ENCODE data around the gene LAMA5.

Gene LAMA5

DNA sequence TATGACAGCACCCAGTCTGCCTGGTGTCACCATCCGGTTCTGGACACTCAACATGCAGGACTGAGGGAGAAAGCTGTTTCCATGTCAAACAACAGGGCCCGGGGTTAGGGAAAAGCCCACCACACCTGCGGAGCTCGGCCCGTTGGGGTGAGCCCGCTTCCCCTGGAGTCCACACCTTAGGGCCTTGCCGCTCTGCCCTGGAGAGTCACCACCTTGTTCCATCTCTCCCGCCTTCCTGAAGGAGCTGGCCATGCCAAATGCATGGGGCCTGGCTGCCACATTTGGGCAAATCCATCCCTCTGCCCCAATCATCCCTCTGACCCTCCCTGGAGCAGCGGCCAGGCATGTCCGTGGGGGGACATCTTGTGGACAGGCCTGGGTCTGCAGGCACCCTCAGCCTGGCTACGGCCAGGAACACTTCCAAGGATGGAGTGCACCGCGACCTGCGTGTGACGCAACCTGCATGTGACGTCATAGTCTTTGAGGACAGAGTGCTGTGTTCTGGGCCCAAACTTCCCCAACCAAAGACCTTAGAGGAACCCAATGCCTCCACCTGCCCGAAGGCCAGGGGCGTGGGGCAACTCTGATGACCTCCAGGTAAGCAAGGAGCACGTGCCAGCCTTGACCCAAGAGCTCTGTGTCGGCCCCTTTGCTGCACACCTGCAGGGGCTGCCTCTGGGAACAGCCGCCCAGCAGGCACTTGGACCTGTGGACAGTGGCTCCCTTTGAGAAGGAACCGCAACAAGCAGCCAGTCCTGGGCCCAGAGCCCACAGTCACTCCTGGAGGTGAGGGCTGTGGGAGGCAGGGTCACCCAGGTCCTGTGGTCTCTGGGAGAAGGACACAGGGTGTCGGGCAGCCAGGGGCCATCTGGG lies 38.2 kb upstream of the LAMA5 start:
- peak in 29 of 58 donors; percentile 5 to 61 (median 23) for DNase-seq

DNA sequence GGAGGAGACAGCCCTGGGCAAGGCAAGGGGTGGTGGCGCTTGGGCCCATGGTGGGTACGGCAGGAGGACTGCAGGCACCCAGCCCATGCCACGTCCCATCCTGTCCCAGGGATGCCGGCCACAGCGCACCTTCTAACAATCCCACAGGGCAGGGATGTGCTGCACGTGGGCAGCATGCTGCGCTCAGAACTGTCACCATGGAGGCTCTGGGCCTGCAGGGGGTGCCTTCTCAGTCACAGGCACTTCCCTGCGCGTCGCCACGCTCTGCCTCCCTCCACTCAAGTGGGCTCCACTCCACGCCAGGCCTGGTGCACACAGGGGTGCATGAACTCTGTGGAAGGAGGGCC lies 37.6 kb upstream of the LAMA5 start:
- DNase-seq = no peak

DNA sequence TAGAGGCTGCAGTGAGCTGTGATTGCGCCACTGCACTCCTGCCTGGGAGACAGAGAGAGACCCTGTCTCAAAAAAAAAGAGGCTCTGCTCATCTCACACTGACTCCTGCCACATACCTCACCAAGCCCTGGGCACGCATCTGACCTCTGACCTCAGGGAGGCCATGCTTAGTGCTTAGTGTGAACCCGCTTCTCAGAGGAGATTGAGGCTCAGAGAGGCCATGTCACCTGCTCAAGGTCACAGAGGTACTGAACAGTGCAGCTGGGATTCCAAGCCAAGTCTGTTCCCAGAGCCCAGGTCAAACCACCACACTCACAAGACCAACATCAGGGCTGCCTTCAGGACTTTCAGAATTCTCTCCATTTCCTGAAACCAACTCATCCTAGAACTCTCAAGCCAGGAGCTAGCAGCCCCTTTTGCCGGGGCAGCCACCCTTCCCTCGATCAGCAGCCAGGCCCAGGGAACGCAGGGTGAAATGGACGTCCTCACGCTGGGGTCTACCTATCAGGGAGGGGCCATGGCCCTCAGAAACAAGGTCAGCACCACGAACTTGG lies 37.1 kb upstream of the LAMA5 start:
- no peak for DNase-seq

DNA sequence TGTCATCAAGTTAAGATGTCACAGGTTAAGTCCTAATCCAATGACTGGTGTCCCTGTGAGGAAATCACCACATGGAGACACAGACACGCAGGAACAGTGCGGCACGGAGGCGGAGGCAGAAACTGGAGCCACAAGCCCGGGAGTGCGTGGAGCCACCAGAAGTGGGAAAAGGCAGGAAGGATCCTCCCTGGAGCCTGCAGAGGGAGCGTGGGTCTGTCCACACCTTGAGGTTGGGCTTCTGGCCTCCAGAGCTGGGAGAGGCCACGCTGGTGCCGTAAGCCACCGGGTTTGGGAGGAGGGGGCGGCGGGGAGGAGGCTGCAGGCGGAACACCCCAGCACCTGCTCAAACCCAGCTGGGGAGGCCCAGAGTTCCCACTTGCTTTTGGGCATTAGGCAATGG lies 36.2 kb upstream of the LAMA5 start:
- no peak for DNase-seq

DNA sequence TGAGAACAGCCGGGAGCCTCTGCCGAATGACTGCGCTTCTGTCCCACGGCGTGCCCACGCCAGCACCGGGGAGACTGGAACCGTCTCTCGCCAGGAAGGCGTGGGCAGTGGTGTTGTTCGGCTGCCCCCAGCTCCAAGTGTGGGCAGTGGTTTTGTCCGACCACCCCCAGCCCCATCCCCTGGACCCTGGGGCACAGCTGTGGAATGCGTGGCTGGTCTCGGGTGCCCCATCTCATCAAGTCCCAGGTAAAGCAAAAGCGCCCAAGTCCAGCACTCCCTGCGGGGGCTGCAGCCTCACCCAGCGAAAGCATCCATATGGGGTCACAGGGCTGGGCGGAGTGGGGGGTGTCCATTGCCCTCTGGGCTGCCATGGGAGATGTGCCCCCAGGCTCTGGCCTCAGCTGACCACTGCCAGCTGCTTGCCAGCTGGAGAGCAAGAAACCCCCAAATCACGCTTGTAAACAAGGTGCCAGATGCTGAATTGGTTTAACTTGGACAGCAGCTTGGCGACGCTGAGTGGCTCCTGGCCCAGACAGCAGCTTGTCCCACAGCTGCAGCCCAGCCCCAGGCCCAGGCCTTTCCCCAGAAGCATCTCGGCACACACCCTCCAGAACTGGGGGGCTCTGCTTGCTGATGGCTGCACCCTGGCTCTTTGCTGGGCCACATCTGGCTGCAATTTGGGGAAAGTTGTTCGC lies 35.5 kb upstream of the LAMA5 start:
- DNase-seq = no peak

DNA sequence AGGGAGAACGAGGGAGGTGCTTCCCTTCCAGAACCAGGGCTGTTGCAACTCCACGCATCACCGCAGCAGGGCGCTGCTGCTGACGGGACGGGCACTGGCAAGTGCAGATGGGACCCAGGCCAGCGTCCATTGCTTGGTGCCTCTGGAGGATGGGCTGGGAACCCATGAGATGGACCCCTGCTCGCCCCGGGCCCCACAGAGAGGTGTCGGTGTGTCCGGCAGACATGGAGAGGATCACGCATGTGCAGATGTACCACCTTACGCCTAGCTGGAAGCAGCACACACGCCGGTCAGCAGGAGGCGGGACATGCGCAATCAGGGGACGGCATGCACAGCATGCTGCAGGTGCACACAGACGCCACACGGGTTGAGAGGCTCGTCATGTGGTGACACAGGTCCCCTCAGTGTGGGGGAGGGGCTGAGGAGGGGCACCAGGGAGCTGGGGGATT lies 34.2 kb upstream of the LAMA5 start:
- no peak for DNase-seq

DNA sequence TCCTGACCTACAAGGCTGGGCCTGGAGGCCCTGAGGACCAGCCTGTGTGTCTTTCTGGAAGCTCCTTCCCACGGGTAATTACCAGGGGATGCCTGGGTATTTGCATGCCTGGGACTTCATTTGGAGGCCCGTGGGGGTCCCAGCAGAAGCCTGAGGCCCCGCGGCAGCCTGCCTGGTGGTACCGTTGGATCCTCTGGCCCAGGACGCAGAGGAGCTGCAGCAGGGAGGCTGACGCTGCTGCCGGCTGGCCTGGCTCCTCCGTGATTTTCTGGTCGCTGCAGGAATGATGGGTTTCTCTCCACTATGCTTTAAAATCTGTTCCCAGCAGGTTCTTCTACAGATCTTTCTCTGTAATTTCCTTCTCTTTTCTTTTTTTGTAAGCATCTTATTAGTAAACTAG lies 33.4 kb upstream of the LAMA5 start:
- DNase-seq = no peak

DNA sequence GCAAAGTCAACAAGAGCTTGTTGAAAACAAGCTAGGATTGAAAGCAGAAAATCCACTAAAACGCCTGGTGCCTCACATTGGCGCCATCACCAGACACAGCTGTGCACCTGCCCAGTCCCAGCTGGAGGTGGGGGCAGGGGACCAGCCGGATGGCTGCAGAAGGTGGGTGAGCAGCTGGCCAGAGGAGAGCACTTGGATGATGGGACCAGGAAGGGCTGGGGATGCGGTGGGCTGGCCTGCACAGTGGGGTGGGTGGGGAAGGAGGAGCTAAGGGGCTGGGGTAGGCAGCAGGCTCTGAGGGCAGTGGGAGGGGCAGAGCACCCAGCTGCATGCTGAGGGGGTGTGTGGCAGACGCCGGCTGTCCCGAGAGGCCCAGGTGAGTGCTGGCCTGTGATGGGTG lies 32.9 kb upstream of the LAMA5 start:
- DNase-seq = no peak

DNA sequence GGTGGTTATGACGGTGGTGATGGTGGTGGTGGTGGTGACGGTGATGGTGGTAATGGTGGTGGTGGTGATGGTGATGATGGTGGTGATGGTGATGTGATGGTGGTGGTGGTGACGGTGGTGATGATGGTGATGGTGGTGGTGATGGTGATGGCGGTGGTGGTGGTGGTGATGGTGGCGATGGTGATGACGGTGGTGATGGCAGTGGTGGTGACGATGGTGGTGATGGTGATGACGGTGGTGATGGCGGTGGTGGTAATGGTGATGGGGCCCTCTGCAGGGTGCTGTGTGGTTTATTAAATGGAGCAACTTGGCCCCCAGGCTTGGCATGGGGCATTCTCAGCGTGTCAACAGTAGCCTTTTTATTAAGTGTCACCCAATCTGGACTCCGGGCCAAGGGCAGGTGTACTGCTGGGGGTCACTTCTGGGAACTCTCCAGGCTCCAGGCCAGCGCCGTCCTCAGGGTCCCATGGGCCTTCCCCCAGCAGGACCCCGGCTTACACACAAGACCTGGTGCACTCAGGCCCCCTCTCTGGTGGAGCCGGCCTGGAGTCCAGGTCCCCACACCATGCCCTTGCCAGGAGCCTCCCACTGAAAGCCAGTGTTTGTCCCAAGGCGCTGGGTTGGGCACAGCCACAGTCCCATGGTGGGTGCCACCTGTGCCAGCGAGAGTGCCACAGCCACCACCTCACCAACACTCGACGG lies 31.2 kb upstream of the LAMA5 start:
- no peak for DNase-seq

DNA sequence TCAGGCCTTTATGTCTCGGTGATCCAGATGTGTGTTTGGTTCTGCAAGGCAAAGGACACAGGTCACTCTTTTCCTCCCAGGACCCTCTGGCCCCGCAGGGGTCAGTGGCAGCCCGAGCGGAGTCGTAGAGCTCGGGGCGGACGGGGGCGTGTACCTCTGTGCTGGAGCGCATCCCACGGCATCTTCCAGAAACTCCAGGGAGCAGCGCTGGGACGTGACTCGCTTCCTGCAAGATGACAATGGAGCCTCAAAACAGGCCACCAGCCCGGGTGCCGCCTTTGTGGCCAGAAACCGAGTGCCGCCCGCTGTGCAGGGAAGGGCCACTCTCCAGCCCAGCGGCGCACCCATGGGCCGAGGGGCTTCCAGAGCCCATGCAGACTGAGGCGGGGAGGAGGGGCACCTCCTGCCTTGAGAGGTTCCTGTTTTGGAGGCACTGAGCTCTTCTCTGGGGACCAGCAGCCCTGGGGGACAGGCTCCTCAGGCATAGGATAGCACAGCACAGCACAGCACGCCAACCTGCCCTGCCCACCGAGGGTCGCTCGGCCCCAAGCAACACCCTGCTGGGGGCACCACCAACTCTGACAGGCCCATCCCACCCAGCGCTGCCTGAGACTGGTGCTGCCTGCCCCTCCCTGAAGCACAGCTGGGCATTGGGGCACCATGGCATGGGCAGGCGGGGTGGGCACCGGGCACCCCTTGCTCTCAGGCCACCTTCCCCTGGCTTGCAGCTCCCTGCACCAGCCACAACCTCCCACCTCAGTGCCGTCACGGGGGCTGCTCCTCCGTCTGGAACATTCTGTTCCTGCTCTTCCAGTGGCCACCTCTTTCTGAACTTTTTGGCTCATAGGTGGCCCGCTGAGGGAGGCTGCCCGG lies 29.5 kb upstream of the LAMA5 start:
- no peak for DNase-seq

DNA sequence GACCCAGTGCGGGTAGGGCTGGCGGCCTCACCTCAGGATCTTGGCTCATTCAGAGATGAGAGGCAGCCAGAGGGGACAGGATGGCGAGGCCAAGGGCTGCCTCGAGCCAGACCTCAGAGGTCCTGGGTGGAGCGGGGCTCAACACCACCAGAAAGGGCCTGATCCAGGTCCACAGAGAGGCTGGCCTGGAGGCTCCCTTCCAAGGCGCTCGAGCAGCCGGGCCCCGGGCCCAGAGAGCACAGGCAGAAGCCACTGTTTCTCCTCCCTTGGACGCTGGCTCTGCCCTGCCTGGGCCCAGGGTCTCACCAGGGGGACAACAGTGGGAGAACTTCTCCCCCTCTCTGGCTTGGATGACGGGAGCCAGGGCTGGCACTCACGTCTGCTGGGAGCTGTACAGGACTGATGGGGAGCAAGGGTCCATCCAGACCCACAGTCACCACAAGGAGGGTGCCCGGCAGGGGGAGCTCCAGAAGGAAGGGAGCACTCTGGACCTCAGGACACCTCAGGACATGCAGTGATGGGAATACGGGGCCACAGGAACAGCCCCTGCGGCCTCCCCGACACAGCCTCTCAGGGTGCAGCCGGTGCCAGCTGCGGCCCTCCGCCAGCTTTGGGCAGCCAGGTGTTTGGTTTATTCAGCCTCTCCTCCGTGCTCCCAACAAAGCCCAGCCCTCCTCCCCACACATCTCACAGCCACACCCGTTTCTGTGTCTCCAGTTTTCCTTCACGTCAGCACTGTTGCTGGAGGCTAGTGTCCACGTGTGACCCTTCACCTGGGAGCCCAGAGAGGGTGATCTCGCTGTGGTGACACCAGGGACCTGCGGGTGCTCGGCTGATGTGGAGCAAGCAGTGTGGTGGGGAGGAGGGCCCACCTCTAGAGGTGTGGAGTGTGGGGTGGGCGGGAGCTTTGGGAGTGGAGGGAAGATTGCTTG lies 28.5 kb upstream of the LAMA5 start:
- DNase-seq = no peak

DNA sequence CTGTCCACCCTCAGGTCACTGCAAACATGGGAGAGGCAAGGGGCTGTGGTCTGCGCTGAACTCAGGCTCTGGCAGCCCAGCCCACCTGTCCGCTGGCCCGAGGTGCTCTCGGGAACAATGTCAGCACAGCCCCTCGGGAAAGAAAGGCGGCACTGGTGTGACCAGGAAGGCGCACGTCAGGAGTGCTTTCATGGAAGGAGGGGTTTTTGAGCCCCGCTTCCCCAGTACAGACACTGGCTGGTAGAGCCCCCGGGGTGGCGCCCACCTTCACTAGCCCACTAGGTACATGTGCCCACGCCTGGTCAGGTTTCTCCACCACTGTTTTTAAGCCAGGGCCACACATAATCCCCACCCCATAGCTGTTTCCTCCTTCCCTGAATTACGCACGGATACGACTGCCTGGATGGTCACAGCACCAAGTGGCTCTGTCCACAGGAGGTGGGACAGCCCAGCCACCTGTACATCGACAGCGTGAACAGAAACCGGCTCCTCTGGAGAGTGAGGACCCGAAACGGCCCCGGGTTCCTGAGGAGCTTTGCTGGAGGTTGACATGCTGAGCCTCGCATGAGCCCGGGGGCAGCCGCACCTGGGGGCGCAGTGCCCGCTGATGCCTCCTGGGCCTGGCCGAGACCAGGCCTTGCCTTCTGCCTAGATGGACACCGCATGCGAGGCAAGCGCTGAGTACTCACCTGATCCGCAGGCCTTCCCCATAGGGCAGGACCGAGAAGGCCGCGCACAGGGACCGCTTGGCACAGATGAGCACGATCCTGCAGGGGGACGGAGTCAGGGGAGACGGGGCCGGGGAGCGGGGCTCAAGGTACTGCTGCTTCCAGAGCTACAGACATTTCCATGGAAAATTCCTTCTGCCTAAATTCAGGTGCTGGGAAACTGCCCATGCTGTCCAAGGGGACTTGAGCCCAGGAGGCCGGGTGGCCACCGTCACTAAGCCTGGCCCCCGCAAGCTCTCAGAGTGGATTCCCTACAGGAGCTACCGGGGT lies 27.4 kb upstream of the LAMA5 start:
- no peak for DNase-seq

DNA sequence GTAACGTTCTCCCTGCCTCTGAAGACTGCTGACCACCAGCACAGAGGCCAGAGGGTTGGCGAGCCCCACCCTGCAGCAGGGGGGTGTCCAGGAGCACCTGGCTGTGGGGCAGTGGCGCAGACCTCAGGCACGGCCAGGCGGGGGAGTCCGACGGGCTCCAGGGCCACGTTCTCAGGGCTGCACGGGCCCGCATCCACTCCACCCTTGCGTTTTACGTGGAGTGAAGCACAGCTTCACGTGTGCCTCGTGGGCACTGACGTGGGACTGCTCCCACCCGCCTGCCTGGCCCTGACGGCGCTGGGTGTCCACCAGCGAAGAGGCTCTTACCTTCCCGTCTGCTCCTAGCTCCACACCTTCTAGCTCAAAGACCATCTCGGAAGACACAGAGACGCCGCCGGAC lies 26.7 kb upstream of the LAMA5 start:
- DNase-seq = no peak

DNA sequence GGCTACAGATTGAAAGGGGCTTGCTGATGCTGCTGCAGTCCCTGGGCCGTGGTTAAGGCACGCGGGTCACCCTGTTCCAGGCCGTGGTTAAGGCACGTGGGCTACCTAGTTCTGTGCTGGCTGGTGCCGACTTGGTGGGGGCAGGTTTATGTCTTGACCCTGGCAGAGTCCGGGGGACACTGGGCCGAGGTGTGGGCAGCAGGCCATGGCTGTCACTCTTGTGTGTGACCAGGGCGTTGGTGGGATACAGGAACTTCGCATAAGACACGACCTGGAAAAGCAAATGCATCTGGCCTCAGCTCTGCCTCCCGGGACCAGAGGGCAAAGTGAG lies 26.2 kb upstream of the LAMA5 start:
- no peak for DNase-seq

DNA sequence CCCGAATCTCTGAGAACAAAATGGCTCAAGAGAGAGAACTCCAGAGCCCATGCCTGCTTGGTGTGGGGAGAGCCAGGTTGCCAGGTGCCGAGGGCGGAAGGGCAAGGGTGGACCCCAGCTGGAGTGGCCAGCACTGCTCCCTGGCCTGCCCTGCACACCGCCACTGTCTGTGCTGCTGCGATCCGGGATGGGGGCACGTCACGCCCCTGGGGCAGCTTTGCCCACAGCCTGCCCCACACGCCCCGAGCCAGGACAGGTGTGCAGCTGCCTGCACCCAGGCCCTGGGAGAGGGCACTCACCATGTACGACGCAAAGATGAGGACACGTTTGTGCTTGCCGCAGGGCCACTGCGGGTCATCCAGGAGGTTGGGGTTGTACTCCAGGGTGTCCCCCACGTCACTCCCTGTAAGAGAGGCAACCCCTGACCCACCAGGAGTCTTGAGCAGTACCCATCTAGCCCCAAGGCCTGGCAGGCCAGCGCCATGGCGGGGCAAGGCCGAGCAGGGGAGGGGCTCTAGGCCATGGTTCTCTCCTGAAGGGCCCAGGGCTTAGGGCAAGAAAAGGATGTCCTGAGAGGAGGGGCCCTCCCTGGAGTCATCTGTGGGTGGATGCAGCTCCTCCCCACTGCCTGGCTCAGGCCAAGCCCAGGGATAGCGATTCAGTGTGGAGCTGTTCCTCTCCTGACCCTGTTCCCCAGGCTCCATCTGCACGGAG lies 25.7 kb upstream of the LAMA5 start:
- no peak for DNase-seq

DNA sequence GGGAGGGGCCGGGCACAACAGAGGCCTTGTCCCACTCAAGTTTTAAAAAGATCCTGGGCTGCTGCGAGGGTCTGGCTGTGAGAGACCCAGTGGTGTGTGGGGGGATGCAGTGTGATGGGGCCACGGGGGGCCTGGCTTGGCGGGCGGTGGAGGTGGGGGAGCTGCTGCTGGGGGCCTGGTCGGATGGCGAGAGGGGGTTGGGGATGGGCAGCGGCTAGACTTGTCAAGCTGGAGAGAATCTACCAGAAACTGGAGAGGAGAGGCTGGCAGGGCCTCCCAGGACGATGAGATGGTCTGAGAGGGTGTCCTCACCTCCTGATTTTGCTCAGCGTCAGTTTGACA lies 24.9 kb upstream of the LAMA5 start:
- DNase-seq = no peak

DNA sequence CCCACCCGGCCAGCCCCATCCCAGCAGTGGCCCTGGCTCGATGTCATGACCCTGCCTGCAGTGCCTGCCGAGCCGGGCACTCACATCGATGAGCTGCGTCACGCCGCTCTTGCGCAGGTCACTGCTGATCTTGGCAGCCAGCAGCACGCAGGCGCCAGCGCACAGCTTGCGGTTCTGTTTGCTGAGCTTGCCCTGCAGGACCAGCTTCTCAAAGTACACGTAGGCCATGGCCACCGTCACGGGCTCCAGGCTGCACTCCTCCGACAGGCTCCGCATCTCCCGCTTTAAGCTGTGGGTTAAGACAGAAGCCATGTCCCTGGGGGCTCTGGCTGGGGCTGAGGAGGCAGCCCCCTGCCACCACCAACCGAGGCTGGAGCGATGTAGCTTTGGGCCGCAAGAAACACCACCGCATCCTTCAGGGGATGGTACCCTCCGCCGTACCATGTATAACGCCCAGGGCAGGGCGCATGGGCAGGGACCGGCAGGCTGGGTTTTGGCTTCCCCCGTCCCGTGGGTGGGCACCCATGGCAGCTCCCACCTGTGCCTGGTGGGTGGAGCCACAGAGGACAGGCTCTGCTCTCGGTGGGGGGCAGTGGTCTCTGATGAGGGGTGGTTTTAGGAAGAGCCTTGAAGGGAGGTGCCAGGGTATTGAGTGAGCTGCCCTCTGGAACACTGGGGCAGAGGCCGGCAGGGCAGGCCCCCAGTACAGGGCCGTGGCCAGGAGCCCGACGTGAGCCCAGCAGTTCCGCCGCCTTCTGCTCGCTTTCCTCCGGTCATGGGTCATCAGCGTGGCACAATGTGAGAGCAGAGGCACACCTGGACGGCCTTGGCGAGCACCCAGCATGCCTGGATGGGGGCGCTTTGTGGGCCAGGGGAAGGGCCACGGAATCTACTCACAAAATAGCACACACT lies 24.3 kb upstream of the LAMA5 start:
- DNase-seq = no peak

Measured in anterior cingulate cortex (tissue), 58 donors.